Measurements from ENCODE around the gene CTNNBL1.

The CTNNBL1 gene

DNA sequence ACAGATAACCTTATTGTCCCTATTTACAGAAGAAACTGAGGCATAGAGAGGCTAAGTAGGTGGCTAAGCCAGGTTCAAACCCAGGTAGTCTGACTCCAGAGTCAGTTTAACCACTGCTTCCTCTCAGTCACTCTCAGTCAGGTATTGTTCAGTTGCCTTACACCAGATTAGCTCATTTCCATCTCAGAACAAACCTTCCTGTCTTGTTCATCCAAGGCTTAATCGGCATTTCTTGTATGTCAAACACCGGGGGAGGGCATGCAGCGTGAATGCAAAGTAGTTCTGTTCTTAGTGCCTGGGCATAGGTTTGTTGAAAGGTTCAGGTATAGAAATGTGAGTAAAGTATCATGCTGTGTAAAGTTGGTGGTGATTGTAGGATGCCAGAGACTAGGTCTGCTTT lies 51.7 kb downstream of the CTNNBL1 start:
- DNase-seq = no peak

GRCh38 chr20:37748015-37748414 lies 54.2 kb downstream of the CTNNBL1 start:
- DNase-seq = no peak

DNA sequence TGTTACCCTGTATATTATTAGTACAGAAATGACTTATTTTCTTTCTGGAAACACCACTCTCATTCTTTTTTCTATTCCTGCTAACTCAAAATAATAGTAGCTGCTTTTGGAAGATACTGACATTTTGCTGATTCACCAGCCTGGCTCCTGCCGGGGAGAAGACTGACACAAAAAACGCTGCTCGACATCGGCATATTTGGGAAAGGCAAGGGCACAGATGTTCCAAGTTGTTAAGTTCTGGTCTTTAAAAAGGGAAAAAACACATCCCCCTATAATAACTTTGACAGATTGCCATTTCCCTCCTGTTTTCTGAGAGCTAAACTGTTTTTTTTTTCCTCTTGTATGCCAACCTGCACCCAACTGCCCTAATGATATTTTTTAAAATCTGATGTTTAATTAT lies 55.4 kb downstream of the CTNNBL1 start:
- no peak for DNase-seq

DNA sequence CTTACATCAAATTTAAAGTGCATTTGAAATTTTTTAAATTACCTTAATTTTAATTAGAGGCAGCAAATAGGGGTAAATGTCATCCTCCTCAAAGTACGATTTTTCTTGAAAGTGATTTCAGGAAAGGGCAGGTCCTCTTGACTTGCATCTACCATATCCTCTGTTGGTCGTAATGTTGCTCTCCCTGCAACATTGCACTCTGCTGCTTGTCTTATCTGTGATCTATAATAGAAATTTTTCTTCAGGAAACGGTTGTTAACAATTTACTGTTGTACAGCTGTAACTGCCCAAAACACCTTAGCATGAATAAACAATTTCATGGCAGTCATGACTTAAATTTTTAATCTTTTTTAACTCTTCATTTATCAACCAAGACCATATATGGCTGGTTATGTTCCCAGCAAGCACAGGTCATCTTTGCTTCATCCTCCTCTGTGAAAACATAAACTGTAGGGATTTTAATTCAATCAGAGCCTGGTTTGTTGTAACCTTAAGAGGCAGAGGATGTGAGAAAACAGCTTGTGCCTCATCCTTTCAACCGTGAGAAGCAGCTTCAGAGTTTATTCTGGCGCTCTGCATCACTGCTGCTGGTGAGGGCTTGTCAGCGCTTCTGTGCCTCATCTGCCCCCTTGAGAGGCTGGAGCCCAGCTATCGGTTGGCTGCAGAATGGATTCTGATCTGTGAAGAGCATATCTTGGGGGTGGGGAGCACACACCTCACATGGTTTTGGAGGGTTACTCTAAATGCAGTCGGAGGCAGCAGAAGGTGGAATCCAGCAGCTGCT lies 56.0 kb downstream of the CTNNBL1 start:
- no peak for DNase-seq

GRCh38 chr20:37755665-37756064 lies 61.8 kb downstream of the CTNNBL1 start:
- DNase-seq = no peak

DNA sequence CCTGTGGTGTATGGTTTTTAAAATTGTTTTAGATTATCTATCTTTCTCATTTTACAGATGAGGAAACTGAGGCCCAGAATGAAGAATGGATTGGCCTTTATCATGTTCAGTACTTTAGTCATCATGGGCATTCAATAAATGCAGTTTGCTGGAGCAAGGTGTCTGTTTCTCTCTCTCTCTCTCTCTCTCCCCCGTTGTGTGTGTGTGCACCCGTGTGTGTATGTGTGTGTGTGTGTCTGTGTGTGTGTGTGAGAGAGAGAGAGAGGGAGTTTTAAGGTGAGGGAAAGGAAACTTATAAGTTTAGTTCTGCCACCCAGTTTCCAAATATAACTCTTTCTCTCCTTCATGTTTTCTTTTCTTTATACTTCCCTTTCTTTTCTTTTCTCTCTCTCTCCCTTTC lies 62.4 kb downstream of the CTNNBL1 start:
- no peak for DNase-seq

GRCh38 chr20:37757550-37757949 lies 63.7 kb downstream of the CTNNBL1 start:
- DNase-seq = no peak

DNA sequence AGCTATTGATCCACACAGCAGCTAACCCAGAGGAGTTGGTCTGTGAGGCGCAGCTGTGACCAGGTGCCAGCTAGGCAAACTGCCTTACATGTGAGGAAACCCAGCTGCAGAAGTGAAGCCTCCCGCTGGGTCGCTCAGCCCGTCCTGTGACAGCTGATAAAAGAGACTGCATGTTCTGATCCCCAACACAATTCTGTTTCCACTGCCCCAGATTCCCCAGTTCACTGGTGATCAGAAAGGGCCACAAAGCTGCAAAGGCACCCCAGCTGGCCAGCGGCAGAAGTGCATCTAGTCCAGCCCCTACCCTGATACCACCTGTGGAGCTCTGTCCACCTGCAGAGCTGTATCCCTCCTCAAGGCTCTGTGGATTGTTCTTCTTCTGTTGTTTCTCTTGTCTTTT lies 64.5 kb downstream of the CTNNBL1 start:
- DNase-seq = no peak

DNA sequence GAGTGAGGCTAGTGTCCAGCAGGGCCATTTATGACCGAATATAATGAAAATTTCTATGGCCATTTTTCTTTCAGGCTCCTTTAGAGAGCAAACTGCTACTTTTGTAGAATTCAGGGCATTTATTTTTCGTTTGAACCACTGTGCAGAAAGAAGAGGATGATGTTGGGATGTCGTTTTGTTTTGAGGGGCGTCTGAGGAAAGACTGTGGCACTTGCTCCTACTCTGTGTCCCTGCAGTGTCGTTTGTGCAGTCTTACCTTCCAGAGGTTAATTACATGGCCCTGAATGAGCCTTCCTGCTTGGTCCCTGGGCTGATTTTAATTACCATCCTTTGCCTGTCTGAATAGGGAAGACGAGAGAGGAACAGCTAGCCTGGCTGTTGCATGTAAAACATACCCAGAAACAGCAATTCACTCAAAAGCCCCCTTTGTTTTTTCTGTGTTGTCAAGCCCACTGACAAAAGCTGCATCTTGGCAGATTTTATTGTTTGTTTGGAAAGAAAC lies 65.3 kb downstream of the CTNNBL1 start:
- DNase-seq = no peak

DNA sequence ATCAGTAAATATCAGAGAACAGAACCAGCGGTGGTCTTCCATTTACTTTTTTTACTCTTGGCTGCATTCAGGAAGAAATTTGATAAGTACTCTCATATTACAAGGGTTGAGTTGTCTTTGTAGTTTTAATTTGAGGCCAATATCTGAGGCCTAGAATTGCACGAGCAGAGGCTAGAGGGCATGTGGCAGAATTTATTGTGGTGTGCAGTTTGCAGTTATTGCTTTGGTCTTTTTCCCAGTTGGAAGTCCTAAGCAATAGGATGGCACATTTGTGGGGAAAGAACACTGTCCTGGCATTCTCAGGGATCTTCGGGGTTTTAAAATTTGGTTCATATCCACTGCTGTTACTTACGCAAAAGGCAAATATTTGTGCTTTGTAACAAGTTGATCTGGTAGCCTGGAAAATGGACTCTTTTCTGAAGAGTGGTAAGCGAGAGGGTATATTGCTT lies 66.0 kb downstream of the CTNNBL1 start:
- no peak for DNase-seq

DNA sequence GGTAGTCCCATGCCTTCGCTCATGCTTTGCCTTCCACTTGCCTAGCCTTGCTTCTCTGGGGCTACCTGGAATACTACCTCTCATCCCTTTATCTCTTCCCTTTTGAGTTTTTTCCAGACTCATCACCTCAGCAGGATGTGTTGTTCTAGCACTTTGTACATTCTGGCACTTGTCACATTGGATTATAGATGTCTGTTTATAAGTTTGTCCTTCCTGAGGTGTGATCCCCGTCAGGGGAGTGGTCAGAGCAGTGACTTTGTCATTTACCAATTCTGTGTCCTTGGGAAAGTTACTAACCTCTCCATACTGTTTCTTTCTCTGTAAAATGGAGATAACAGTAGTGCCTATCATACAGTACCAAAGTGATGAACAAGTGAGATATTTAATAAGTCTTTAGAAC lies 66.5 kb downstream of the CTNNBL1 start:
- DNase-seq = no peak

DNA sequence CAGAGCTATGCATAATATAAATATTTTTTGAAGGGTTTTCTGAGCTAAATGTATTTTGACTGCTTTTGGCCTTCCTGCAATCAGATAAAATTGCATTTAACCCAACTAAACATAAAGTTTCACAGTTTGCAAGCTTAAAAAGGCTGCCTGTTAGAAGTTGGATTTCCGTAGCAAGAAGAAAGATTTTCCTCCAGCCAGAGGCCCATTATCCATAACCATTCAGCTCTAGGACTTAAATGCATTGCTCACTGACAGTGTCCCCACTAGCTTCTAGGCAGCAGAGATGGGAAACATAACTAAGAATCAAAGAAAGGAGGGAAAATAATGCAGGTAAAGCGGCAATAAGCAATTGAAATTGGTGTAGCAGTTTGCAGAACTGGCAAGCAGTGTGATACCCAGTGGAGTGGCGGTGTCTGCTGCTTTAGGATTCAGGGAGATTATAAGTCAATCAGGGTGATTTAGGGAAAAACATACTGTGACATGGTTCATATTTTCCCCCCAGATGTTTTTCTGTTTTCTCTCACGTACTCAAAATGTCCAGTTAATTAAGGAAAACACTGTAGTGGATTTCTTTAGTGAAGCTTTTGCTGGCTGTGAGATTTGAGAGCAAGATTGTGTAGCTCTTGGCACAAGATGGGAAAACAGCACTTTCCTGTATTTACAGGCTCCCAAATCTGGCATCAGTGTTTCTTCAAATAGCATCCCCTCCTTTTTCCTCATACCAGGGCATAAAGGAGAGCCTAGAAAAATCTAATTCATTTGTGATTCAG lies 69.1 kb downstream of the CTNNBL1 start:
- DNase-seq = no peak

- no peak for DNase-seq
Observed at GRCh38 chr20:37764333-37764935, 70.6 kb downstream of the CTNNBL1 start.

GRCh38 chr20:37770908-37771307 lies 77.1 kb downstream of the CTNNBL1 start:
- no peak for DNase-seq

GRCh38 chr20:37773291-37773826 lies 79.5 kb downstream of the CTNNBL1 start:
- no peak for DNase-seq

GRCh38 chr20:37774156-37774555 lies 80.3 kb downstream of the CTNNBL1 start:
- DNase-seq = no peak

GRCh38 chr20:37775200-37775599 lies 81.4 kb downstream of the CTNNBL1 start:
- DNase-seq = no peak

- DNase-seq = no peak
Observed at GRCh38 chr20:37776049-37776448, 82.2 kb downstream of the CTNNBL1 start.

GRCh38 chr20:37776526-37776925 lies 82.7 kb downstream of the CTNNBL1 start:
- DNase-seq = no peak

- no peak for DNase-seq
Observed at GRCh38 chr20:37777012-37777950, 83.5 kb downstream of the CTNNBL1 start.

- no peak for DNase-seq
Observed at GRCh38 chr20:37777988-37778659, 84.3 kb downstream of the CTNNBL1 start.

DNA sequence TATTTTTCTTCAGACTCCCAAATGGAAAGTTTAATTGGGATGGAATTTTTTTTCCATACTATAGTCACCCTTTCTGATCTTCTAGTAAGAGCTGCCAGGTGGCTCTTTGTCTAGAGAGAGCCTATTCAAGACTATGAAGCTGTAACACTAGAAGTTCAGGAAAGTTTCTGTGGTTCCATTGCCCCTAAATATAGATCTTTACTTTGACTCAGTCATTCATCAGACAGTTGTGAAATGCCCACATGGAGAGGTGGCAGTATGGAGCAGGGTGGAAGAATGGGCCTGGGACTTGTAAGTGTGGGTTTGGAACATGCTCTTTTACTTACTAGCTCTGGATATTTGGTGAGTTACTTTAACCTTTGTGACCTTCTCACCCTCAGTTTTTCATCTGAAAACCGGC lies 87.8 kb downstream of the CTNNBL1 start:
- DNase-seq = no peak

Measured in GF-D8 (cell line).